AG04450 (cell line): ENCODE data around the gene RBM15. TPM values are rescaled to one million over a fixed set of nuclear protein-coding genes. Genes with fewer than 3 reads are reported as not detected.

Experiments
- CTCF ChIA-PET: fragments of 300-600, 350-600 bp; formaldehyde crosslinking; extraction: SDS; loops from one replicate; lab custom pipeline; 2022; ENCODE audit warnings: antibody characterized with exemption, inconsistent platforms; lab: Charles Lee
- POLR2A ChIA-PET: fragments of 350-600 bp; formaldehyde crosslinking; extraction: SDS; loops from one replicate; lab custom pipeline; 2021; ENCODE audit warnings: antibody characterized with exemption, inconsistent platforms; lab: Yijun Ruan, JAX
- DNase-seq: peaks from one replicate; pipeline ENCODE4 v3.0.0-alpha.2; 2011; ENCODE audit warnings: low read depth, low spot score
- H3K27ac ChIP-seq: one replicate; pipeline ENCODE4 v1.5.1; 2012; ENCODE audit warnings: low read depth, low read length, control low read depth
- H3K27me3 ChIP-seq: one replicate; pipeline ENCODE4 v1.6.0; 2012; ENCODE audit warnings: low read length; ENCODE audit not compliant: control insufficient read depth, insufficient read depth
- H3K4me3 ChIP-seq: 2 replicates; pipeline ENCODE4 v1.5.1; 2011; ENCODE audit warnings: mild to moderate bottlenecking, low read depth, low read length, control low read depth
- H3K9me3 ChIP-seq: 2 replicates; pipeline ENCODE4 v1.5.1; 2012; ENCODE audit warnings: low read length; ENCODE audit not compliant: control insufficient read depth, insufficient read depth
- CTCF ChIP-seq: IDR thresholded peaks from 2 replicates; pipeline ENCODE4 v1.5.1; 2011; ENCODE audit warnings: low read depth, low read length, control low read depth, inconsistent platforms
- polyA plus RNA-seq: library from polyadenylated mRNA; depleted of rRNA; stranded (reverse); fragments of >200 nt; gene quantifications from 2 replicates; pipeline ENCODE4 v1.2.3, GENCODE V29; 2011

RBM15 gene
- polyA plus RNA-seq, 1 experiment, result 8.9 TPM

DNA sequence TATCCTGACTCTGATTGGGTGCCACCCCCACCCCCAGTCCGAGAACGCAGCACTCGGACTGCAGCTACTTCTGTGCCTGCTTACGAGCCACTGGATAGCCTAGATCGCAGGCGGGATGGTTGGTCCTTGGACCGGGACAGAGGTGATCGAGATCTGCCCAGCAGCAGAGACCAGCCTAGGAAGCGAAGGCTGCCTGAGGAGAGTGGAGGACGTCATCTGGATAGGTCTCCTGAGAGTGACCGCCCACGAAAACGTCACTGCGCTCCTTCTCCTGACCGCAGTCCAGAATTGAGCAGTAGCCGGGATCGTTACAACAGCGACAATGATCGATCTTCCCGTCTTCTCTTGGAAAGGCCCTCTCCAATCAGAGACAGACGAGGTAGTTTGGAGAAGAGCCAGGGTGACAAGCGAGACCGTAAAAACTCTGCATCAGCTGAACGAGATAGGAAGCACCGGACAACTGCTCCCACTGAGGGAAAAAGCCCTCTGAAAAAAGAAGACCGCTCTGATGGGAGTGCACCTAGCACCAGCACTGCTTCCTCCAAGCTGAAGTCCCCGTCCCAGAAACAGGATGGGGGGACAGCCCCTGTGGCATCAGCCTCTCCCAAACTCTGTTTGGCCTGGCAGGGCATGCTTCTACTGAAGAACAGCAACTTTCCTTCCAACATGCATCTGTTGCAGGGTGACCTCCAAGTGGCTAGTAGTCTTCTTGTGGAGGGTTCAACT is 2.1 kb downstream of the RBM15 start:
- no peak for TF ChIP-seq CTCF
- CTCF ChIA-PET, result interaction anchor here (1.7 to 10.3 kb wide), 2 partner anchors 71 to 119 kb away, joined by 9 to 82 read pairs; no protein-coding TSS in a partner anchor
- DNase-seq, result no peak
- Histone ChIP-seq H3K27me3 (no peaks in the 10 kb centered on the region), H3K9me3 (peaks cover 3% of the 10 kb centered on the region; the same call in 1 of the 2 replicates), H3K4me3 (peak overlapping the region; percentile 98), H3K27ac (no peak overlapping the region)
- POLR2A ChIA-PET, result interaction anchor here (4.0 kb wide), 1 partner anchor 123 kb away, joined by 14 read pairs; no protein-coding TSS in a partner anchor

GRCh38 chr1:110341872-110342331 is 2.7 kb downstream of the RBM15 start:
- CTCF ChIA-PET, result interaction anchor here (1.0 to 10.3 kb wide), 6 partner anchors 29 to 154 kb away, joined by 5 to 82 read pairs (median 8); no protein-coding TSS in a partner anchor
- H3K4me3 ChIP-seq, result peak overlapping the region; percentile 47
- H3K27me3 ChIP-seq, result no peaks in the 10 kb centered on the region
- H3K27ac ChIP-seq, result no peak overlapping the region
- DNase-seq, result no peak
- TF ChIP-seq CTCF, result no peak
- peaks cover 3% of the 10 kb centered on the region; the same call in 1 of the 2 replicates for H3K9me3 ChIP-seq
- POLR2A ChIA-PET, result no interaction called here

DNA sequence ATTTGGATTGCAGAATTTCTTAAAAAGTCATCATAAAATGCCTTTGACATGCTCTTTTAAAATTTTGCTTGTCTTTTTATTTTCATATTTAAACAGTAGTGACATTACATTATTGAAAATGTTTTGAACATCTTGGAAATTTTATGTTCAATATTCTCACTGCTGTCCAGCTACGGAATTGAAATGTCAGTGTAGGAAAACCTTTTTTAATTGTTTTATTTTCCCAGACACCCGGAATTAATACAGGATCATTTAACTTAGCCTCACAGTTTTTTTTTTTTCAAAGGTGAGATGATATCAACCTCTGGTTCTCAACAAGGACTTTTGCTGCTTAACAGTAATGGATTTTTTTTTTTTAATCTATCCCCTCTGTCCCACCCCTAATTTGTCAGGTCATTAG is 4.1 kb downstream of the RBM15 start:
- Histone ChIP-seq H3K27ac (no peak overlapping the region), H3K9me3 (no peaks in the 10 kb centered on the region; the same call in 1 of the 2 replicates), H3K4me3 (no peak overlapping the region; the same call in 1 of the 2 replicates), H3K27me3 (no peaks in the 10 kb centered on the region)
- TF ChIP-seq CTCF, result no peak
- CTCF ChIA-PET, result interaction anchor here (1.0 to 2.6 kb wide), 4 partner anchors 30 to 136 kb away, joined by 3 to 12 read pairs (median 8); no protein-coding TSS in a partner anchor
- no peak for DNase-seq
- POLR2A ChIA-PET, result no interaction called here

DNA sequence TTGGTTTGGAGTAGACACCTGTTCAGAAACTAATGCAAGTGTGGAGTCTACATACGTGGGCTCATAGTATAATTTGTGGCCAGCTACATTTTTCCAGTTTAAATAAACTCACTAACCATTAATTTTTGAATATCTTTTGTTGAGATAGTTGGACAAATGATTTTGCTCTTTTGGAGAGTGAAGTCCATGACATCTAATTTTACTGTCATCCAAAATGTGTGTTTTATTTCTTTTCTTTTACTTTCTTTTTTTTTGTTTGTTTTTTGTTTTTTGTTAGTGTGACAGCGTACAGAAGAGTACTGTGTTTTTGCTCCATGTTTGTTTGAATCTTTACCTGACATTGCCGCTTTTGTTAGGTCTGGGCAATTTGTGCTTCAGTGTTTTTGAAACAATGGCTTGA is 5.0 kb downstream of the RBM15 start:
- no peak for DNase-seq
- H3K4me3 ChIP-seq, result no peak overlapping the region
- TF ChIP-seq CTCF, result no peak
- no peaks in the 10 kb centered on the region for H3K27me3 ChIP-seq
- H3K27ac ChIP-seq, result no peak overlapping the region
- no peaks in the 10 kb centered on the region; the same call in 1 of the 2 replicates for H3K9me3 ChIP-seq
- ChIA-PET CTCF (interaction anchor here (1.0 to 3.3 kb wide), 4 partner anchors 31 to 152 kb away, joined by 3 to 12 read pairs (median 10); no protein-coding TSS in a partner anchor), POLR2A (no interaction called here)

DNA sequence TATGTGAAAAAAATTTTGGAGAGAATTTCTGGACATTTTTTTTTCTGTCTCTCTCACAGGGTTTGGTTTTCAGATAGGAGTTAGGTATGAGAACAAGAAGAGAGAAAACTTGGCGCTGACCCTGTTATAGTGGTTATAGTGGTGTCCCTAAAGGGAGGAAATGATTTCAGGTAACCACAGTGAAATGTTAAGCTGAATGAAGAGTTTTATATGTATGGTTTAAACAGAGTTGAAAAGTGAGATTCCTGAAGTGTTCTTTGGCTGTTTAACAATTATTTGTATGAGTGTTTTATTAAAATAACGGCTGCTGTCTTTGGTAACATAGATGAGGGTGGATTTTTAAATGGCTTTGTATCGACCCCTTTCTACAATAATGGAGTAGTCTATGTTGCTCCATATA is 6.3 kb downstream of the RBM15 start:
- Histone ChIP-seq H3K9me3 (no peaks in the 10 kb centered on the region; the same call in 1 of the 2 replicates), H3K27me3 (no peaks in the 10 kb centered on the region), H3K27ac (no peak overlapping the region), H3K4me3 (no peak overlapping the region)
- POLR2A ChIA-PET, result no interaction called here
- no peak for TF ChIP-seq CTCF
- CTCF ChIA-PET, result interaction anchor here (1.4 to 3.3 kb wide), 2 partner anchors 151 to 257 kb away, joined by 4 to 11 read pairs; no protein-coding TSS in a partner anchor
- no peak for DNase-seq
